ENCODE measurements around the gene ELOVL1. TPM values are rescaled to one million over a fixed set of nuclear protein-coding genes. Genes with fewer than 3 reads are reported as not detected.
"Not testable (repeated sequence)": the region's sequence is repeated elsewhere in the genome, so short reads cannot be mapped to it uniquely, and the experiment has no call there.

ELOVL1 gene
- total RNA-seq (2022) = 86.0 and 99.9 TPM in 2 replicates
- Bru-seq, nascent RNA = percentile 72 among the genes with signal in this experiment
- BruChase-seq, experiment 1, labeled RNA remaining after a 6-hour chase = percentile 97 among the genes with signal in this experiment
- BruChase-seq, experiment 2, labeled RNA remaining after a 2-hour chase = percentile 89 among the genes with signal in this experiment
- long read RNA-seq, transcript ELOVL1-201 (8 exons, 1,477 nt) = major isoform, 38 of 43 reads
- long read RNA-seq, partial matches to known transcripts = 0 of 43 reads
- long read RNA-seq, other reads (novel, unspliced or antisense) = 1 of 43 reads

DNA sequence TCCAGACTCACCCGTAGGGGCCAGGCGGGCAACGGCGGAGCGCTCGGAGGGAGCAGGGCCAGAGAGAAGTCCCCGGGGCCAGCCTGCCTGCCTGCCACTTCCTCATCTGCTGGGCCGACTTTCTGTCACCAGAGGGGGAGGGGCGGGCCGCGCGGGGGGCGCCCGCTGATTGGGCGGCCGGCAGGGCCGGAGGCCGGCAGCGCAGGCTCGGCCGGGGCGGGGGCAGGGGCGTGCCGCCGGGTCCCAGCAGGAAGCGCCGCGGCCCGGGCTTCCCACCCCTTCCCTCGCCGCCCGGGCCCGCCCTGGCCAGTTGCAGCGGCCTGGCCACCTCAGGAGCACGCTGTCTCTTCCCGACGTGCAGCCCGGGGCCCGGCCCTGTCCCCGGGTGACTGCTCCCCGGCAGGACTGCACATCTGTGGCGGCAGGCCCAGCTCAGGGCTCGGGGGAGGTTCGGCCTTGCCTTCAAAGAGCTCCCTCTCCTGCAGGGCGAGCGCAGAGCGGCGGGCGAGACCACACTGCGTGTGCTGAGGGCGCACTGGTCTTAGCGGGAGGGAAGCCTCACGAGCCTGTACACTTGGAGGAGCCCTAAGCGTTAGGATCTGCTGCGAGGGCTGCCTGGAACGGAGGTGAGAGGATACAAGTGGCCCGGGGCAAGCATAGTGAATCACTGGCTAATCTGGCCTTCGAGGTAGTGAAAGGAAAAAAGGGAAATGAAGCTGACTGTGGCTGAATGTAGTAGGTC is at the start of gene ELOVL1:
TSS of gene ELOVL1 (minus strand) at position 108 of the 742 bp plus-strand sequence. CDS start 2,402 bp downstream, outside the sequence.
- H3K27ac Mint-ChIP-seq (ENCODE audit: low read depth, unreplicated experiment) = peak within 1 kb of the TSS; percentile 84
- CTCF ChIA-PET = interaction anchor here (0.6 to 1.3 kb wide), 8 partner anchors 9 to 297 kb away, joined by 3 to 8 read pairs (median 4); partner anchors contain the start of genes CDC20 and MED8
- POLR2A ChIA-PET = interaction anchor here (0.6 to 4.9 kb wide), 25 partner anchors 9 to 456 kb away, joined by 3 to 69 read pairs (median 4); partner anchors contain the start of genes C1orf210, CDC20, CFAP57 and EBNA1BP2
- H3K27me3 Mint-ChIP-seq (ENCODE audit: insufficient read depth, unreplicated experiment) = no peaks in the 10 kb centered on the region
- peaks cover 18% of the 10 kb centered on the region for H3K36me3 Mint-ChIP-seq (ENCODE audit: insufficient read depth, unreplicated experiment)
- BruUV-seq (replicated peaks) = TSS peak; percentile 81
- no peaks in the 10 kb centered on the region for H3K9me3 Mint-ChIP-seq (ENCODE audit: unreplicated experiment)
- intact Hi-C loops (cut with micrococcal nuclease) = loop anchor here (1.0 kb wide), 1 partner anchor 21 kb away; the partner anchor contains the start of genes MED8 and SZT2
- DNase-seq (ENCODE audit: unreplicated experiment) = peak; percentile 85
- H3K4me3 Mint-ChIP-seq (ENCODE audit: unreplicated experiment) = peak within 1 kb of the TSS; percentile 87
- H3K4me1 Mint-ChIP-seq (ENCODE audit: insufficient read depth, unreplicated experiment) = peaks cover 33% of the 10 kb centered on the region
- TF ChIP-seq, protein P1, sequence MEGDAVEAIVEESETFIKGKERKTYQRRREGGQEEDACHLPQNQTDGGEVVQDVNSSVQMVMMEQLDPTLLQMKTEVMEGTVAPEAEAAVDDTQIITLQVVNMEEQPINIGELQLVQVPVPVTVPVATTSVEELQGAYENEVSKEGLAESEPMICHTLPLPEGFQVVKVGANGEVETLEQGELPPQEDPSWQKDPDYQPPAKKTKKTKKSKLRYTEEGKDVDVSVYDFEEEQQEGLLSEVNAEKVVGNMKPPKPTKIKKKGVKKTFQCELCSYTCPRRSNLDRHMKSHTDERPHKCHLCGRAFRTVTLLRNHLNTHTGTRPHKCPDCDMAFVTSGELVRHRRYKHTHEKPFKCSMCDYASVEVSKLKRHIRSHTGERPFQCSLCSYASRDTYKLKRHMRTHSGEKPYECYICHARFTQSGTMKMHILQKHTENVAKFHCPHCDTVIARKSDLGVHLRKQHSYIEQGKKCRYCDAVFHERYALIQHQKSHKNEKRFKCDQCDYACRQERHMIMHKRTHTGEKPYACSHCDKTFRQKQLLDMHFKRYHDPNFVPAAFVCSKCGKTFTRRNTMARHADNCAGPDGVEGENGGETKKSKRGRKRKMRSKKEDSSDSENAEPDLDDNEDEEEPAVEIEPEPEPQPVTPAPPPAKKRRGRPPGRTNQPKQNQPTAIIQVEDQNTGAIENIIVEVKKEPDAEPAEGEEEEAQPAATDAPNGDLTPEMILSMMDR (IDR thresholded peaks at IDR 0.05; ENCODE audit: unreplicated experiment) = no peak

DNA sequence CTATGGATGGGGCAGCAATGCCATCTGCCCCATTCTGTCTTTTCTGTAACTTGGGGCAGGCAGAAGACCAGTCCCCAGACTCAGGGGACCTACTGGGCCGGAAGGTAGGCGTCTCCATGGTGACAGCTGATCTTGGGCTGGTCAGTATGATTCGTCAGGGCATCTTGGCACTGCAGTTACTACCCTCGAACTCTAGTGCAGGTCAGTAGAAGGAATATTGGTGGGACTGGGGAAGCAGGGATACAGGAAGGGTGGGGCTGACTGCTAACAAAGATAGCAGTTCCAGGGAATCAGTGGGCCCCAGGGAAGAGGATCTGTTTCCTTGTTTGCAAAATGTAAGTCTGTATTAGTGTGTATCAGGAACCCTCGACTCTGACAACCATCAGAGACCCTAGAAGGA is 48.1 kb upstream of the ELOVL1 start:
- TF ChIP-seq, protein P1 (IDR thresholded peaks at IDR 0.05; ENCODE audit: unreplicated experiment) = no peak
- H3K9me3 Mint-ChIP-seq (ENCODE audit: unreplicated experiment) = no peaks in the 10 kb centered on the region
- H3K4me1 Mint-ChIP-seq (ENCODE audit: insufficient read depth, unreplicated experiment) = no peaks in the 10 kb centered on the region
- BruUV-seq (replicated peaks) = no TSS peak
- DNase-seq (ENCODE audit: unreplicated experiment) = no peak
- H3K27ac Mint-ChIP-seq (ENCODE audit: low read depth, unreplicated experiment) = no peak overlapping the region
- ChIA-PET CTCF (interaction anchor here (0.8 to 1.9 kb wide), 3 partner anchors 15 to 176 kb away, joined by 3 to 6 read pairs (median 4); no protein-coding TSS in a partner anchor), POLR2A (no interaction called here)
- no peaks in the 10 kb centered on the region for H3K27me3 Mint-ChIP-seq (ENCODE audit: insufficient read depth, unreplicated experiment)
- peaks cover 35% of the 10 kb centered on the region for H3K36me3 Mint-ChIP-seq (ENCODE audit: insufficient read depth, unreplicated experiment)
- intact Hi-C loops (cut with micrococcal nuclease) = loop anchor here (10.0 kb wide), 1 partner anchor 501 kb away; no protein-coding TSS in a partner anchor
- no peak overlapping the region for H3K4me3 Mint-ChIP-seq (ENCODE audit: unreplicated experiment)

DNA sequence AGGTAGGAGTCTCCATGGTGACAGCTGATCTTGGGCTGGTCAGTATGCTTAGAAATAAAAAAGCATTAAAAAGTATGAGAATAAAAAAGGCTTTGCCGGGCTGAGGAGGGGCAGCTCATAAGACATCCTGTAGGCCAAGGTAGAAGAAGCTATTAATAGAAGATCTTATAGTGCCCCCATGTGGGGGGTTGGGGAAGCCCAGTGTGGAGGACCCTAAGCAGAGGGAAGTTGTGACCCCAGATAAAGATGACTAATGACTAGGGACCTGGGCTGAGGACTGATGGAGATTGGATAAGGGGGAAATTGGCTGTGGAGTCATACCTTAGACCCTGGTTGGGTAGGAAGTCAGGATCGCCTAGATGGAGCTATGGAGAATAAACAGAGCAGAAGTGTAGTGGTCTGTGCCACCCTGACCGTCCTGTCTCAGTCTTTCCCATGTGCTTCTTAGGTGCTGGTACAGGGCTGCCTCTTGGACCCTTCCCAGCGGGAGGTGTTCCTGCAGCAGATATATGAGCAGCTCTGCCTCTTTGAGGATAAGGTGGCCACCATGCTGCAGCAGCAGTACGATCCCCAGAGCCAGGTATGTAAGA is 46.9 kb upstream of the ELOVL1 start:
- CTCF ChIA-PET = interaction anchor here (0.6 to 1.9 kb wide), 16 partner anchors 14 to 1238 kb away, joined by 3 to 15 read pairs (median 3); partner anchors contain the start of gene C1orf210
- peak overlapping the region; percentile 21 for H3K27ac Mint-ChIP-seq (ENCODE audit: low read depth, unreplicated experiment)

DNA sequence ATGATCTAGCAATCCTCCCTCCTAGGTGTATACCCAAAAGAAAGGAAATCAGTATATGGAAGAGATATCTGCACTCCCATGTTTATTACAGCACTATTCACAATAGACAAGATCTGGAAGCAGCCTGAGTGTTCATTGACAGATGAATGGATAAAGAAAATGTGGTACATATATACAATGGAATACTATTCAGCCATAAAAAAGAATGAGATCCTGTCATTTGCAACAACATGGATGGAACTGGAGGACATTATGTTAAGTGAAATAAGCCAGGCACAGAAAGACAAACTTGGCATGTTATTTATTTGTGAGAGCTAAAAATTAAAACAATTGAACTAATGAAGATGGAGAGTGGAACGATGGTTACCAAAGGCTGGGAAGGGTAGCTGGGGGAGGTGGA is 45.6 kb upstream of the ELOVL1 start:
- H3K4me1 Mint-ChIP-seq (ENCODE audit: insufficient read depth, unreplicated experiment); H3K27ac Mint-ChIP-seq (ENCODE audit: low read depth, unreplicated experiment); H3K27me3 Mint-ChIP-seq (ENCODE audit: insufficient read depth, unreplicated experiment); DNase-seq (ENCODE audit: unreplicated experiment); BruUV-seq (replicated peaks); H3K9me3 Mint-ChIP-seq (ENCODE audit: unreplicated experiment); H3K4me3 Mint-ChIP-seq (ENCODE audit: unreplicated experiment): not testable (repeated sequence)
- CTCF ChIA-PET = interaction anchor here (0.6 kb wide), 3 partner anchors 45 to 336 kb away, joined by 3 to 4 read pairs (median 4); partner anchors contain the start of gene ELOVL1
- intact Hi-C loops (cut with micrococcal nuclease) = loop anchor here (10.0 kb wide), 1 partner anchor 499 kb away; no protein-coding TSS in a partner anchor
- peaks cover 53% of the 10 kb centered on the region for H3K36me3 Mint-ChIP-seq (ENCODE audit: insufficient read depth, unreplicated experiment)
- POLR2A ChIA-PET = interaction anchor here (1.4 kb wide), 1 partner anchor 12 kb away, joined by 5 read pairs; no protein-coding TSS in a partner anchor

More for the DNA sequence above, 46.9 kb upstream of the ELOVL1 start:
- BruUV-seq (replicated peaks) = no TSS peak
- POLR2A ChIA-PET = interaction anchor here (0.7 to 0.9 kb wide), 2 partner anchors 188 to 577 kb away, joined by 3 to 6 read pairs; no protein-coding TSS in a partner anchor
- Mint-ChIP-seq H3K4me1 (ENCODE audit: insufficient read depth, unreplicated experiment) (no peaks in the 10 kb centered on the region), H3K9me3 (ENCODE audit: unreplicated experiment) (no peaks in the 10 kb centered on the region), H3K4me3 (ENCODE audit: unreplicated experiment) (no peak overlapping the region), H3K36me3 (ENCODE audit: insufficient read depth, unreplicated experiment) (peaks cover 41% of the 10 kb centered on the region), H3K27me3 (ENCODE audit: insufficient read depth, unreplicated experiment) (no peaks in the 10 kb centered on the region)
- TF ChIP-seq, protein P1 (IDR thresholded peaks at IDR 0.05; ENCODE audit: unreplicated experiment) = peak; percentile 37
- intact Hi-C loops (cut with micrococcal nuclease) = loop anchor here (1.0 to 10.0 kb wide), 3 partner anchors 176 to 500 kb away; no protein-coding TSS in a partner anchor
- peak; percentile 52 for DNase-seq (ENCODE audit: unreplicated experiment)

Measured in MCF 10A (cell line).